Measurements from ENCODE around the gene MUSTN1. TPM values are rescaled to one million over a fixed set of nuclear protein-coding genes. Genes with fewer than 3 reads are reported as not detected.

The MUSTN1 gene
- total and polyA plus RNA-seq, 4 donors: 0.25 to 12.1 (median 3.9) TPM

DNA sequence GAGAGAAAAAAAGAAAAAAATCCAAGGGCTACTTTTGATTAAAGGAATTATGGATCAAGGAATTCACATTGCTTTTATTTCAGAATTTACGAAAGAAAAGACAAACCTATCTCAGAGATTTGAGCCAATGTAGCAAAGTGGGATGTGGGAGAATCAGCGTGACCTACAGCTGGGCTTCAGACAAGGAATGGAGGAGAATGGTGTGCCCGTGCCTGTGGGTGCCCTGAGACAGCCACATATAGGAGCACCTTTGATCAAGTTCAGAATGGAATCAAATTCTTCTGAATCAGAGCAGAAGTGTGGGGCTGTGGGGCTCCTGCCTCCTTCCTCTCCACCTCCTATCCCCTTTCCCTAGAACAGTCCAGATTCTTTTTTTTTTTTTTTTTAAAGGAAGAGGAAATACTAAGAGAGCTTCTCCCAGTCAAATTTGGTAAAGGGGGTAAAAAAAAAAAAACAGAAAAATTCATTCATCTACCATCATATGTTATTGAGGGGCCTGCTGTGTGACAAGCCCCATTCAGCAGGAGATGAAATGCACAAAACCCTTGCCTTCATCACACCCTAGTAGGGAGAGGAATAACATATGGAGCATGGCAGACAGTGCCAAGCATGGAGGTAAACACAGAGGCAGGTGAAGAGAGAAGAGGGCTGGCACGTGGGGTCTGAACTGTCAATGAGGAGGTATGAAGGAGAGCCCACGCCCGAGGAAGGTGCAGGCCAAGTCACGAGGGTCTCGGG lies 25.0 kb upstream of the MUSTN1 start:
- Histone ChIP-seq H3K4me3 (ENCODE audit: low read depth in 1 of 3, low read length in 3 of 3) (no peak overlapping the region), H3K36me3 (ENCODE audit: control insufficient read depth in 4 of 4, insufficient read depth in 3 of 4, low read depth in 1 of 4, low read length in 3 of 4) (peaks cover 0 to 2% (median 0%) of the 10 kb centered on the region in 4 donors), H3K27ac (ENCODE audit: low read depth in 1 of 2, low read length in 2 of 2) (no peak overlapping the region), H3K4me1 (ENCODE audit: control insufficient read depth in 4 of 4, insufficient read depth in 4 of 4, low read length in 3 of 4) (no peaks in the 10 kb centered on the region), H3K27me3 (ENCODE audit: control insufficient read depth in 4 of 4, insufficient read depth in 4 of 4, low read length in 3 of 4) (no peaks in the 10 kb centered on the region), H3K9ac (ENCODE audit: low read depth in 1 of 2, low read length in 2 of 2) (no peak overlapping the region), H3K9me3 (ENCODE audit: control insufficient read depth in 4 of 4, low read length in 3 of 4) (no peaks in the 10 kb centered on the region)
- TF ChIP-seq REST (IDR thresholded peaks at IDR 0.05) (no peak), JUND (IDR thresholded peaks at IDR 0.05) (no peak), TAF1 (conservative IDR thresholded peaks at IDR 0.05) (no peak), GABPA (IDR thresholded peaks at IDR 0.05 in 1 of 2, conservative IDR thresholded peaks at IDR 0.05 in 1 of 2) (no peak), HNF4A (conservative IDR thresholded peaks at IDR 0.05) (no peak), RAD21 (IDR thresholded peaks at IDR 0.05) (no peak), ATF3 (IDR thresholded peaks at IDR 0.05) (no peak), SP1 (IDR thresholded peaks at IDR 0.05) (no peak), EGR1 (IDR thresholded peaks at IDR 0.05; ENCODE audit: low read depth in 2 of 2) (no peak), FOXA2 (IDR thresholded peaks at IDR 0.05) (no peak), FOXA1 (IDR thresholded peaks at IDR 0.05) (no peak), YY1 (IDR thresholded peaks at IDR 0.05) (no peak), NR2F2 (IDR thresholded peaks at IDR 0.05) (no peak), HNF4G (IDR thresholded peaks at IDR 0.05) (no peak), RXRA (IDR thresholded peaks at IDR 0.05) (no peak)
- TF ChIP-seq, protein P1, sequence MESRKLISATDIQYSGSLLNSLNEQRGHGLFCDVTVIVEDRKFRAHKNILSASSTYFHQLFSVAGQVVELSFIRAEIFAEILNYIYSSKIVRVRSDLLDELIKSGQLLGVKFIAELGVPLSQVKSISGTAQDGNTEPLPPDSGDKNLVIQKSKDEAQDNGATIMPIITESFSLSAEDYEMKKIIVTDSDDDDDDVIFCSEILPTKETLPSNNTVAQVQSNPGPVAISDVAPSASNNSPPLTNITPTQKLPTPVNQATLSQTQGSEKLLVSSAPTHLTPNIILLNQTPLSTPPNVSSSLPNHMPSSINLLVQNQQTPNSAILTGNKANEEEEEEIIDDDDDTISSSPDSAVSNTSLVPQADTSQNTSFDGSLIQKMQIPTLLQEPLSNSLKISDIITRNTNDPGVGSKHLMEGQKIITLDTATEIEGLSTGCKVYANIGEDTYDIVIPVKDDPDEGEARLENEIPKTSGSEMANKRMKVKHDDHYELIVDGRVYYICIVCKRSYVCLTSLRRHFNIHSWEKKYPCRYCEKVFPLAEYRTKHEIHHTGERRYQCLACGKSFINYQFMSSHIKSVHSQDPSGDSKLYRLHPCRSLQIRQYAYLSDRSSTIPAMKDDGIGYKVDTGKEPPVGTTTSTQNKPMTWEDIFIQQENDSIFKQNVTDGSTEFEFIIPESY (IDR thresholded peaks at IDR 0.05): no peak
- TF ChIP-seq, protein P2, sequence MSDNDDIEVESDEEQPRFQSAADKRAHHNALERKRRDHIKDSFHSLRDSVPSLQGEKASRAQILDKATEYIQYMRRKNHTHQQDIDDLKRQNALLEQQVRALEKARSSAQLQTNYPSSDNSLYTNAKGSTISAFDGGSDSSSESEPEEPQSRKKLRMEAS (IDR thresholded peaks at IDR 0.05): no peak
- TF ChIP-seq, protein P3, sequence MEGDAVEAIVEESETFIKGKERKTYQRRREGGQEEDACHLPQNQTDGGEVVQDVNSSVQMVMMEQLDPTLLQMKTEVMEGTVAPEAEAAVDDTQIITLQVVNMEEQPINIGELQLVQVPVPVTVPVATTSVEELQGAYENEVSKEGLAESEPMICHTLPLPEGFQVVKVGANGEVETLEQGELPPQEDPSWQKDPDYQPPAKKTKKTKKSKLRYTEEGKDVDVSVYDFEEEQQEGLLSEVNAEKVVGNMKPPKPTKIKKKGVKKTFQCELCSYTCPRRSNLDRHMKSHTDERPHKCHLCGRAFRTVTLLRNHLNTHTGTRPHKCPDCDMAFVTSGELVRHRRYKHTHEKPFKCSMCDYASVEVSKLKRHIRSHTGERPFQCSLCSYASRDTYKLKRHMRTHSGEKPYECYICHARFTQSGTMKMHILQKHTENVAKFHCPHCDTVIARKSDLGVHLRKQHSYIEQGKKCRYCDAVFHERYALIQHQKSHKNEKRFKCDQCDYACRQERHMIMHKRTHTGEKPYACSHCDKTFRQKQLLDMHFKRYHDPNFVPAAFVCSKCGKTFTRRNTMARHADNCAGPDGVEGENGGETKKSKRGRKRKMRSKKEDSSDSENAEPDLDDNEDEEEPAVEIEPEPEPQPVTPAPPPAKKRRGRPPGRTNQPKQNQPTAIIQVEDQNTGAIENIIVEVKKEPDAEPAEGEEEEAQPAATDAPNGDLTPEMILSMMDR (IDR thresholded peaks at IDR 0.05; ENCODE audit: low read depth, low read length, missing input control): no peak
- 96% methylated on average over 8 of the region's 8 CpGs for WGBS
- DNase-seq (ENCODE audit: low spot score): no peak

Measured in liver (tissue), 9 donors.